K562 (cell line): ENCODE data around the gene SDSL. TPM values are rescaled to one million over a fixed set of nuclear protein-coding genes. Genes with fewer than 3 reads are reported as not detected.
A peak's percentile ranks its signal among the peaks of the same experiment; 100 is the strongest.

Experiments used
- ATAC-seq: fragments of 200-7000 bp; cut with Tn5 transposase; 3 replicates; pipeline ENCODE4 v1.9.1; 2020; ENCODE audit warnings: moderate library complexity
- BruUV-seq: library from RNA; stranded (reverse); fragments of 400-500 nt; replicated peaks from 2 replicates; lab custom pipeline; 2021; lab: Mats Ljungman, UMichigan
- CTCF ChIA-PET: fragments of 300-600 bp; formaldehyde crosslinking; extraction: SDS; loops from one replicate; lab custom pipeline; 2021; ENCODE audit warnings: low intra/inter-chr PET ratio; lab: Yijun Ruan, JAX
- POLR2A ChIA-PET: fragments of 300-600, 350-650 bp; sonication (Branson Sonifier 250); formaldehyde crosslinking; extraction: SDS; loops from one replicate; lab custom pipeline; 2021; ENCODE audit warnings: antibody characterized with exemption, inconsistent platforms; lab: Yijun Ruan, JAX
- DNase-seq, 4 experiments: peaks; one replicate each; pipeline versions ENCODE4 v3.0.0 to v3.0.0-alpha.2; 2011 to 2018; ENCODE audit warnings: low spot score in 3 of 4, mixed read lengths in 3 of 4; ENCODE audit errors: extremely low read depth in 1 of 4
- FAIRE-seq: peaks from 2 replicates; lab custom pipeline; 2011; peaks lifted over from hg19 to GRCh38; lab: Jason Lieb, UNC
- H2AFZ ChIP-seq: 2 replicates; pipeline ENCODE4 v1.6.0; 2011; ENCODE audit warnings: low read depth, low read length, control low read depth, inconsistent platforms
- H3K27ac ChIP-seq: fragments of 200-600 bp; 3 replicates; pipeline ENCODE4 v1.8.0; 2011; ENCODE audit warnings: low read depth, mild to moderate bottlenecking, control low read depth, inconsistent platforms, low read length, moderate library complexity, mixed read lengths; ENCODE audit errors: extremely low read depth
- H3K27me3 ChIP-seq, 2 experiments: fragments of 300-600 bp in 1 of 2; 2 replicates in 1 of 2; 3 replicates in 1 of 2; pipeline versions ENCODE4 v1.6.0 to v1.8.0; 2011; ENCODE audit warnings: inconsistent platforms in 2 of 2, low read length in 2 of 2, mild to moderate bottlenecking in 1 of 2, mixed read lengths in 1 of 2, moderate library complexity in 1 of 2; ENCODE audit not compliant: control insufficient read depth in 2 of 2, insufficient read depth in 2 of 2
- H3K36me3 ChIP-seq: fragments of 300-600 bp; 3 replicates; pipeline ENCODE4 v1.8.0; 2011; ENCODE audit warnings: mild to moderate bottlenecking, low read length, inconsistent platforms; ENCODE audit not compliant: control insufficient read depth, insufficient read depth
- H3K4me1 ChIP-seq, 2 experiments: fragments of 200-600 bp in 1 of 2; replicated peaks in 1 of 2; 2 replicates in 1 of 2; 3 replicates in 1 of 2; pipeline versions ENCODE4 v1.5.1 to v1.8.0; 2011; ENCODE audit warnings: inconsistent platforms in 2 of 2, low read length in 2 of 2, mild to moderate bottlenecking in 1 of 2, mixed read lengths in 1 of 2, moderate library complexity in 1 of 2; ENCODE audit not compliant: control insufficient read depth in 2 of 2, insufficient read depth in 2 of 2
- H3K4me2 ChIP-seq: 2 replicates; pipeline ENCODE4 v1.6.1; 2011; ENCODE audit warnings: low read length, control low read depth, inconsistent platforms, mixed read lengths; ENCODE audit not compliant: insufficient read depth
- H3K4me3 ChIP-seq: fragments of 200-600 bp; sonication (generic), shearing (Covaris generic); 2 replicates; pipeline ENCODE4 v1.5.1; 2016; ENCODE audit warnings: control low read depth, inconsistent platforms
- H3K79me2 ChIP-seq: fragments of 200-600 bp; 3 replicates; pipeline ENCODE4 v1.8.0; 2011; ENCODE audit warnings: low read length, inconsistent platforms; ENCODE audit not compliant: control insufficient read depth, insufficient read depth
- H3K9ac ChIP-seq, 2 experiments: 2 replicates each; pipeline versions ENCODE4 v1.6.0 to v1.6.1; 2011; ENCODE audit warnings: low read depth in 2 of 2, low read length in 2 of 2, control low read depth in 1 of 2, inconsistent platforms in 1 of 2, mild to moderate bottlenecking in 1 of 2, mixed read lengths in 1 of 2; ENCODE audit not compliant: insufficient read depth in 1 of 2
- H3K9me1 ChIP-seq: one replicate; pipeline ENCODE4 v1.6.0; 2011; ENCODE audit warnings: inconsistent platforms, mild to moderate bottlenecking, low read length, moderate library complexity; ENCODE audit not compliant: control insufficient read depth, insufficient read depth
- H3K9me3 ChIP-seq: replicated peaks from 2 replicates; pipeline ENCODE4 v1.5.1; 2011; ENCODE audit warnings: low read depth, low read length, inconsistent platforms; ENCODE audit not compliant: control insufficient read depth, insufficient read depth
- H4K20me1 ChIP-seq: replicated peaks from 2 replicates; pipeline ENCODE4 v1.6.1; 2011; ENCODE audit warnings: low read length, inconsistent platforms, mixed read lengths; ENCODE audit not compliant: control insufficient read depth, insufficient read depth
- AFF1 ChIP-seq, 2 experiments: fragments of 450-650 bp; IDR thresholded peaks; 2 replicates each; pipeline ENCODE4 v1.6.1; 2018; ENCODE audit warnings: mild to moderate bottlenecking in 2 of 2, low read depth in 1 of 2; ENCODE audit not compliant: partially characterized antibody in 2 of 2
- CREB3L1 ChIP-seq: fragments of 450-650 bp; IDR thresholded peaks from 2 replicates; pipeline ENCODE4 v1.6.1; 2014; ENCODE audit warnings: low read depth, mild to moderate bottlenecking, moderate library complexity, borderline replicate concordance
- FOXA1 ChIP-seq: fragments of 450-650 bp; IDR thresholded peaks from 2 replicates; pipeline ENCODE4 v1.6.1; 2016; ENCODE audit warnings: mild to moderate bottlenecking, borderline replicate concordance
- GATAD2B ChIP-seq: fragments of 450-650 bp; IDR thresholded peaks from 2 replicates; pipeline ENCODE4 v1.6.1; 2017; ENCODE audit warnings: mild to moderate bottlenecking, borderline replicate concordance
- HOXB6 ChIP-seq: fragments of 250-450 bp; sonication (Bioruptor Pico); IDR thresholded peaks from 2 replicates; pipeline ENCODE4 v1.5.1; 2022; ENCODE audit warnings: mild to moderate bottlenecking, borderline replicate concordance
- KHSRP ChIP-seq: fragments of 450-650 bp; IDR thresholded peaks from 2 replicates; pipeline ENCODE4 v1.6.1; 2017
- MAZ ChIP-seq, 2 experiments: fragments of 450-650 bp in 1 of 2; sonication (generic) in 1 of 2; formaldehyde crosslinking; IDR thresholded peaks in 1 of 2; conservative IDR thresholded peaks in 1 of 2; 2 replicates each; pipeline versions ENCODE4 v1.4.0 to v1.5.0; 2020; ENCODE audit warnings: mild to moderate bottlenecking in 1 of 2, missing genetic modification reagents in 1 of 2
- MCM2 ChIP-seq: fragments of 450-650 bp; IDR thresholded peaks from 2 replicates; pipeline ENCODE4 v1.6.1; 2017; ENCODE audit warnings: low read depth, mild to moderate bottlenecking
- POLR2G ChIP-seq: fragments of 200-400 bp; formaldehyde crosslinking; IDR thresholded peaks from 2 replicates; pipeline ENCODE4 v1.6.1; 2017; ENCODE audit warnings: low read depth, mild to moderate bottlenecking, antibody characterized with exemption, low read length, moderate library complexity
- SIRT6 ChIP-seq: IDR thresholded peaks from one replicate; pipeline ENCODE4 v1.6.1; 2012; ENCODE audit warnings: low read depth, mild to moderate bottlenecking, control low read depth, inconsistent platforms, low read length, moderate library complexity
- ZFP36 ChIP-seq: fragments of 150-350 bp; IDR thresholded peaks from 2 replicates; pipeline ENCODE4 v1.6.1; 2018; ENCODE audit warnings: low read length, low read depth; ENCODE audit not compliant: partially characterized antibody
- ZNF232 ChIP-seq: sonication (generic); formaldehyde crosslinking; IDR thresholded peaks from 2 replicates; pipeline ENCODE4 v1.8.0; 2022; ENCODE audit warnings: mild to moderate bottlenecking, missing genetic modification reagents
- ZNF239 ChIP-seq: fragments of 250-450 bp; sonication (Bioruptor Pico); IDR thresholded peaks from 2 replicates; pipeline ENCODE4 v1.4.0; 2020; ENCODE audit warnings: mild to moderate bottlenecking
- ZNF431 ChIP-seq: sonication (generic); formaldehyde crosslinking; IDR thresholded peaks from 2 replicates; pipeline ENCODE4 v1.8.0; 2022; ENCODE audit warnings: mild to moderate bottlenecking, missing genetic modification reagents
- WGBS: fragments of 100-300 bp; shearing (Covaris generic); methylation state at CpG from one replicate; pipeline ENCODE4 v1.1.6; 2016; ENCODE audit warnings: low coverage, mixed read lengths; ENCODE audit not compliant: insufficient coverage; ENCODE audit errors: missing lambda C conversion rate; 5-methylcytosine and 5-hydroxymethylcytosine counted together
- in situ Hi-C: fragments of 300-500 bp; cut with MboI; formaldehyde crosslinking; loops from 4 replicates; pipeline ENCODE4 v1.15.0; 2018; ENCODE audit warnings: inconsistent platforms, mixed read lengths
- intact Hi-C: fragments of 100-400 bp; cut with micrococcal nuclease; formaldehyde crosslinking; loops from 2 replicates; pipeline ENCODE4 v1.14.2; 2022
- polyA plus RNA-seq, 8 experiments: library from polyadenylated mRNA; depleted of rRNA in 4 of 8; stranded (reverse) in 5 of 8; unstranded in 3 of 8; fragments of >200 nt; fragmentation: Nextera tagmentation in 2 of 8; fragmentation: Illumina TruSeq in 1 of 8; extraction: Ambion mirVana in 2 of 8; extraction: Trizol in 1 of 8; gene quantifications; 2 replicates each; pipeline versions ENCODE4 v1.2.1 to v1.2.3, GENCODE V29; 2011 to 2014; ENCODE audit warnings: inconsistent platforms in 1 of 8, missing spikeins in 1 of 8
- total RNA-seq, 7 experiments: library from RNA; depleted of rRNA in 6 of 7; stranded (reverse); fragments of >200 nt in 6 of 7; fragmentation: Illumina TruSeq in 2 of 7; extraction: Trizol in 2 of 7; gene quantifications; 2 replicates each; pipeline versions ENCODE4 v1.2.1 to v1.2.3, GENCODE V29; 2011 to 2021; ENCODE audit warnings: low replicate concordance in 1 of 7

SDSL gene
- total and polyA plus RNA-seq, 9 of the 15 experiments (the other 6 are each of a cell fraction or from before 2014, with no cell fraction given): 0.31 to 11.0 (median 7.4) TPM

GRCh38 chr12:113420996-113421595, 1.1 kb upstream of the SDSL start (continued):
- no peak for TF ChIP-seq CREB3L1

- peak overlapping the region; percentile 91 to 93 for H3K9ac ChIP-seq
- ChIA-PET CTCF (interaction anchor here (1.1 kb wide), 1 partner anchor 111 kb away, joined by 3 read pairs; no protein-coding TSS in a partner anchor), POLR2A (interaction anchor here (0.6 to 1.6 kb wide), 4 partner anchors 15 to 262 kb away, joined by 3 to 6 read pairs (median 4); no protein-coding TSS in a partner anchor)
- in situ Hi-C loops (loop anchor here (25.0 kb wide), 1 partner anchor 236 kb away; the partner anchor contains the start of genes DDX54 and RITA1), intact Hi-C loops (no loop called here)
- H3K36me3 ChIP-seq: peaks cover 5% of the 10 kb centered on the region; the same call in 1 of the 3 replicates
- no peak for FAIRE-seq
- H3K79me2 ChIP-seq: peaks cover 13% of the 10 kb centered on the region
- no TSS peak for BruUV-seq
- ATAC-seq: peak; percentile 7
- peaks cover 28 to 32% of the 10 kb centered on the region in 2 experiments for H3K4me1 ChIP-seq
- peak overlapping the region; percentile 55 for H3K4me3 ChIP-seq
- no peak for DNase-seq
- H3K9me1 ChIP-seq: no peaks in the 10 kb centered on the region
- H3K9me3 ChIP-seq: no peaks in the 10 kb centered on the region; the same call in 1 of the 2 replicates
- peak overlapping the region; percentile 96 for H3K27ac ChIP-seq
- H2AFZ ChIP-seq: peak overlapping the region; percentile 93
- H4K20me1 ChIP-seq: no peaks in the 10 kb centered on the region
- WGBS: 34% methylated on average over 6 of the region's 6 CpGs
- H3K4me2 ChIP-seq: peak overlapping the region; percentile 83
- no peaks in the 10 kb centered on the region for H3K27me3 ChIP-seq
- no peak for TF ChIP-seq ZFP36
- no peak for TF ChIP-seq ZNF232 (CRISPR knock-in tag)
- peak in 1 of 2 experiments; percentile 11; a peak in 1 of 4 replicates for TF ChIP-seq MAZ (CRISPR knock-in tag; conservative IDR thresholded peaks at IDR 0.05 in 1 of 2, IDR thresholded peaks at IDR 0.05 in 1 of 2)
- no peak for TF ChIP-seq FOXA1
- TF ChIP-seq ZNF239 (CRISPR knock-in tag): no peak
- no peak for TF ChIP-seq SIRT6
- no peak for TF ChIP-seq MCM2
- TF ChIP-seq ZNF431 (CRISPR knock-in tag): no peak
- no peak for TF ChIP-seq AFF1 (IDR thresholded peaks at IDR 0.05; ENCODE audit: low read depth in 1 of 2, partially characterized antibody in 2 of 2)
- no peak for TF ChIP-seq POLR2G
- no peak for TF ChIP-seq KHSRP
- no peak for TF ChIP-seq GATAD2B
- TF ChIP-seq HOXB6: no peak
Measured at GRCh38 chr12:113422886-113423669, 898 bp downstream of the SDSL start.
